ENCODE measurements around the gene MEF2B. TPM values are rescaled to one million over a fixed set of nuclear protein-coding genes. Genes with fewer than 3 reads are reported as not detected.

The MEF2B gene
- total RNA-seq, 4 donors from 2014 or later: 5.0 to 7.4 TPM; not detected in 2

DNA sequence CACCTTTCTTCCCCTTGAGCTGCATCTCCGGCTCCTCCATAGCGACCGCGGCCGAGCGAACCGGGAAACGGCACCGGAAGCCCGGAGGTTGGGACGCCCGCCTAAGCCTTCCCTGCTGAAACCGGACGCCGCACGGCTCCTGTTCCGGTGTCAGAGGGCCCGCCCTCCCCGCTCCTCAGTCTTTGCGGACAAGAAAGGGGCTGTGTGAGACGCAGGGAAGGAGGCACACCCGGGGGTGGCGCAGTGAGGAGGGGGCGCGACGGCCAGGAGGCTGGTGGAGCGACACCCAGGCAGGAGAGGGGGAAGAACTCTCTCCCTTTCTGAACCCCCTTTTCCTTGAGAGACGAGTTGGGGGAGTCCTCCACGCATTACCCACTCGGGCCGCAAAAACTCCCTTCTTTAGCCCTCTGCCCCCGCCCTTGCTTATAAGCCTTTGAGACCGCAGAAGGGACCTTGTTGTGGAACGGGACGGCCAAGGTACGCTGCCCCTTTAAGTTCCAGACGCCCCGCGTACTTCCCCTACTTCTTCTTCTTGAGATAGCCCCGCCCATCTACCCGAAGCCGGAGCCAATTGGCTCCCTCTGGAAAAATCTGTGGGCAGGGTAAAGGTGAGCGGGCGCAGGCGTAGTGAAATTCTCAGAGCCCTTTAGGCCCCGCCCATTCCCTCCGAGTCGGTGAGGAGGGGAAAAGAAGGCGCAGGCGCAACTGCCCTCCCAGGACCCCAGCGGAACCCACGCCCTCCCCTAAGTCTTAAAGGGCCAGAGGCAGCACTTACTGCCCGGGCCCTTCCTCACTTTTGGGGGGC, 22.2 kb upstream of the MEF2B start, which contains the start of the genes BORCS8 and RFXANK:
TSS of gene BORCS8 (minus strand) at position 75 of the 805 bp plus-strand sequence. CDS start at position 40, 35 bp downstream.
TSS of gene RFXANK (plus strand) at position 181 of the 805 bp plus-strand sequence. CDS start 1,689 bp downstream, outside the sequence.
- Histone ChIP-seq H3K36me3 (peaks cover 0 to 13% (median 0%) of the 10 kb centered on the region in 3 donors), H3K27ac (peak within 1 kb of the TSS; percentile 95 to 99 (median 98)), H3K9me3 (no peaks in the 10 kb centered on the region), H3K4me3 (peak within 1 kb of the TSS; percentile 68 to 96 (median 88)), H3K27me3 (no peaks in the 10 kb centered on the region), H3K4me1 (peaks cover 4 to 35% (median 17%) of the 10 kb centered on the region in 4 donors)
- TF ChIP-seq, protein P1, sequence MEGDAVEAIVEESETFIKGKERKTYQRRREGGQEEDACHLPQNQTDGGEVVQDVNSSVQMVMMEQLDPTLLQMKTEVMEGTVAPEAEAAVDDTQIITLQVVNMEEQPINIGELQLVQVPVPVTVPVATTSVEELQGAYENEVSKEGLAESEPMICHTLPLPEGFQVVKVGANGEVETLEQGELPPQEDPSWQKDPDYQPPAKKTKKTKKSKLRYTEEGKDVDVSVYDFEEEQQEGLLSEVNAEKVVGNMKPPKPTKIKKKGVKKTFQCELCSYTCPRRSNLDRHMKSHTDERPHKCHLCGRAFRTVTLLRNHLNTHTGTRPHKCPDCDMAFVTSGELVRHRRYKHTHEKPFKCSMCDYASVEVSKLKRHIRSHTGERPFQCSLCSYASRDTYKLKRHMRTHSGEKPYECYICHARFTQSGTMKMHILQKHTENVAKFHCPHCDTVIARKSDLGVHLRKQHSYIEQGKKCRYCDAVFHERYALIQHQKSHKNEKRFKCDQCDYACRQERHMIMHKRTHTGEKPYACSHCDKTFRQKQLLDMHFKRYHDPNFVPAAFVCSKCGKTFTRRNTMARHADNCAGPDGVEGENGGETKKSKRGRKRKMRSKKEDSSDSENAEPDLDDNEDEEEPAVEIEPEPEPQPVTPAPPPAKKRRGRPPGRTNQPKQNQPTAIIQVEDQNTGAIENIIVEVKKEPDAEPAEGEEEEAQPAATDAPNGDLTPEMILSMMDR (IDR thresholded peaks at IDR 0.05): peak in 1 of 6 experiments; percentile 1
- TF ChIP-seq POLR2A (IDR thresholded peaks at IDR 0.05): peak; percentile 44 to 80
- DNase-seq: peak; percentile 98 to 100 (median 99)

DNA sequence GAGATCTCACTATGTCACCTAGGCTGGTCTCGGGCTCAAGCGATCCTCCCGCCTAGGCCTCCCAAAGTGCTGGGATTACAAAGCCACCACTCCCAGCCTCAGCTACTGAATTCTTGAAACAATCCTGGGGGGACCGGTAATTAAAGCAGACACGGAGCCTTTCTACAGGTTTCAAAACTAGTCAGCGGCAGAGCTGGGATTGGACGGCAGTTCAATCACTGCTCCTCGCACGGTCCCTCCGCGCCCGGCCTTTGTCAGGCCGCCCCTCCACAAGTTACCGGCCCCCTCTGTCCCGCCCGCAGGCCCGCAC, 21.7 kb upstream of the MEF2B start:
- Histone ChIP-seq H3K36me3 (peaks cover 0 to 10% (median 0%) of the 10 kb centered on the region in 3 donors), H3K27me3 (no peaks in the 10 kb centered on the region), H3K9me3 (no peaks in the 10 kb centered on the region), H3K27ac (peak overlapping the region; percentile 95 to 99 (median 98)), H3K4me1 (peaks cover 4 to 35% (median 17%) of the 10 kb centered on the region in 4 donors), H3K4me3 (peak overlapping the region; percentile 68 to 96 (median 88))
- TF ChIP-seq, protein P1 (IDR thresholded peaks at IDR 0.05): peak in 1 of 6 experiments; percentile 1
- TF ChIP-seq POLR2A (IDR thresholded peaks at IDR 0.05): no peak
- DNase-seq: no peak

DNA sequence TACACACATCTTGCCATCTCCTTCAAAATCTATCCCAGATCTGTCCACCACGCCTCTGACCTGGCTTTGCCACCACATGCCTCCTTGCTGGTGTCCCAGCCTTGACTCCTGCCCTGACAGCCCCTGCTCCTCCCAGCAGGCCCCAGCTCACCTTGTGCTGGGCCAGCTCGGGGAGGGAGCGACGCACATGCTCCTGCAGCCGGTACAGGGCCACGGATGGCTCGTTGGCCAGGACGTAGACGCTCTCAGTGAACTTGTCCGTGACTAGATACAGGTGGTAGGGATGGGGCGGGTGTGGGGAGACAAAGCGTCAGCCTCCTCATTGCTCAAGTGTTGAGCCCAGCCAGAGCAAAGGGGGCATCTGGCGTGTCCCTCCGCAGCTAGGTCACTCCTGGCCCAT, 16.7 kb upstream of the MEF2B start:
- TF ChIP-seq, protein P1 (IDR thresholded peaks at IDR 0.05): no peak
- no peak for TF ChIP-seq POLR2A (IDR thresholded peaks at IDR 0.05)
- Histone ChIP-seq H3K4me1 (peaks cover 0 to 17% (median 12%) of the 10 kb centered on the region in 4 donors), H3K4me3 (no peak overlapping the region), H3K27ac (no peak overlapping the region), H3K27me3 (no peaks in the 10 kb centered on the region), H3K36me3 (peaks cover 0 to 34% (median 0%) of the 10 kb centered on the region in 3 donors), H3K9me3 (no peaks in the 10 kb centered on the region)
- DNase-seq: no peak

DNA sequence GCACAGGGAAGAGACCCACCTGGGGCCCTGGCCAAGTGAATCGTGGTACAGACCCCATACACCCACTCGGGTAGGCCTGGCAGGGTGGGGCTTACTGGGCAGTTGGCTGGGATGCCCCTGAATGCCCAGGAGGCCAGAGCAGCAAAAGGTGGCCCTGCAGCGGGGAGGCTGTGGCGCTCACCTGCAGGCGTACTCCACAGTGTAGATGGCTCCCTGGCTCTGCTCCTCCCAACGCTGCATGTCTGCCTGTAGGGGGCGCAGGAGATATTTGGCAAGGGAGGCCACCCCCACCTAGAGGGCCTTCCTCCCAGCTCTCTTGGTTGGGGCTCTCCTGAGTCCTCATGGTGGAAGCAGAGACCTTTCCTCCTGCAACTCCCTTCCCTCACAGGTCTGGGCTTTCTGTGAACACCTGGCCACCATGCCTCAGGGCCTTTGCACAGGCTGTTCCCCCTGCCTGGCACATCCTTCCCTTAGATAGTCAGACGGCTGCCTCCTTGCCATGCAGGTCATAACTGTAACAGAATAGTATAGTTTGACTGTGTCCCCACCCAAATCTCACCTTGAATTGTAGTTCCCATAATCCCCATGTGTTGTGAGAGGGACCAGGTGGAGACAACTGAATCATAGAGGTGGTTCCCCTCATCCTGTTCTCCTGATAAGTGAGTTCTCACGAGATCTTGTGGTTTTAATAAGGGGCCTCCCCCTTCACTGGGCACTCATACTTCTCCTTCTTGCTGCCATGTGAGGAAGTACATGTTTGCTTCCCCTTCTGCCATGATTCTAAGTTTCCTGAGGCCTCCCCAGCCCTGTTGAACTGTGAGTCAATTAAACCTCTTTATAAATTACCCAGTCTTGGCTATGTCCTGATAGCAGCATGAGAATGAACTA, 16.0 kb upstream of the MEF2B start:
- DNase-seq: peak in 2 of 3 donors; percentile 57 to 73
- H3K36me3 ChIP-seq: peaks cover 0 to 40% (median 0%) of the 10 kb centered on the region in 3 donors
- TF ChIP-seq POLR2A (IDR thresholded peaks at IDR 0.05): no peak
- TF ChIP-seq, protein P1 (IDR thresholded peaks at IDR 0.05): peak; percentile 2 to 65 (median 56)
- no peaks in the 10 kb centered on the region for H3K27me3 ChIP-seq
- H3K4me1 ChIP-seq: peaks cover 0 to 15% (median 8%) of the 10 kb centered on the region in 4 donors
- H3K4me3 ChIP-seq: no peak overlapping the region
- no peaks in the 10 kb centered on the region for H3K9me3 ChIP-seq
- no peak overlapping the region for H3K27ac ChIP-seq

DNA sequence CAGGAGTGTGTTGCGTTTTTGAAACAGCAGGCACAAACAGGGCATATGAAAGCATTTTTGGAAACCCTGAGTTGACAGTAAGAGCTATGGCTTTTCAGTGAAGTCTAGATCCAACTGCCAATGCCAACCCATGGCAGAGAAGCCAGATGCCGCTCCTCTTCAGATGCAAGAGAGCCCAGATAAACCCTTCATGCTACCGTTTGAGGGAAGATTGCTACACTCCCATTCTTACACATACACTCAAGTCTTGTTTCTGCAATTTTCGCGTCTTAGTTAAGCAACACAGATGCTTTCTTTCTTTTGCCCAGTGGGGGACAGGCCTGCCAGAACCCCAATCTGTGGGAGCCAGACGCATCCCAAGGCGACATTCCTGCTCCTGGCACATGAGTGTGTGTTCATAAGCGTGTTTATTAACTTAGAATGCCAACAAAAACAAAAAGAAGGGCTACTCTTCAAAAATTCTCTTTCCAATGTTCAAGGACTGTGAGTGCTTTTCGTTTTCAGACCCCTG, 11.5 kb upstream of the MEF2B start:
- no peaks in the 10 kb centered on the region for H3K4me1 ChIP-seq
- no peak overlapping the region for H3K4me3 ChIP-seq
- TF ChIP-seq, protein P1 (IDR thresholded peaks at IDR 0.05): no peak
- no peak for TF ChIP-seq POLR2A (IDR thresholded peaks at IDR 0.05)
- H3K27me3 ChIP-seq: no peaks in the 10 kb centered on the region
- no peaks in the 10 kb centered on the region for H3K9me3 ChIP-seq
- no peak for DNase-seq
- H3K36me3 ChIP-seq: peaks cover 0 to 63% (median 0%) of the 10 kb centered on the region in 3 donors
- no peak overlapping the region for H3K27ac ChIP-seq

All from Peyer's patch (tissue), 4 donors.